T-cell (primary cell): ENCODE results near the gene CCNE1. TPM values are rescaled to one million over a fixed set of nuclear protein-coding genes. Genes with fewer than 3 reads are reported as not detected.

Experiments used
- ATAC-seq, 4 experiments: fragments of 200-7000 bp in 3 of 4; fragments of 150-1000 bp in 1 of 4; cut with Tn5 transposase; replicated peaks in 1 of 4; 1 replicate in 3 of 4; 2 replicates in 1 of 4; pipeline ENCODE4 v1.10.0; 2021; ENCODE audit warnings: moderate library complexity in 3 of 4, mild to moderate bottlenecking in 2 of 4, moderate number of reproducible peaks in 1 of 4
- CTCF ChIA-PET, 2 donors: fragments of 300-600 bp; sonication (Branson Sonifier 250); formaldehyde crosslinking; loops; one replicate each; lab custom pipeline; 2022; ENCODE audit warnings: antibody characterized with exemption in 2 of 2; lab: Charles Lee
- POLR2A ChIA-PET, 2 donors: fragments of 300-600 bp; sonication (Branson Sonifier 250); formaldehyde crosslinking; loops; one replicate each; lab custom pipeline; 2022; ENCODE audit warnings: antibody characterized with exemption in 2 of 2; lab: Charles Lee
- DNase-seq, 35 experiments: peaks; one replicate each; pipeline versions ENCODE4 v3.0.0 to v3.0.0-alpha.2; 2013 to 2023
- H3K27ac ChIP-seq: one replicate; pipeline ENCODE4 v1.5.1; 2013; ENCODE audit warnings: low read length
- H3K27me3 ChIP-seq, 2 experiments: replicated peaks in 1 of 2; 1 replicate in 1 of 2; 2 replicates in 1 of 2; pipeline versions ENCODE4 v1.6.1 to v1.7.0; 2013; ENCODE audit warnings: low read length in 1 of 2, mixed read lengths in 1 of 2; ENCODE audit not compliant: control insufficient read depth in 2 of 2, insufficient read depth in 2 of 2; ENCODE audit errors: extremely low read depth in 1 of 2
- H3K36me3 ChIP-seq, 2 donors: 1 replicate in 1 of 2; 2 replicates in 1 of 2; pipeline versions ENCODE4 v1.6.1 to v1.7.0; 2013; ENCODE audit warnings: low read length in 1 of 2; ENCODE audit not compliant: control insufficient read depth in 2 of 2, insufficient read depth in 1 of 2; ENCODE audit errors: extremely low read depth in 1 of 2
- H3K4me1 ChIP-seq, 2 experiments: 1 replicate in 1 of 2; 2 replicates in 1 of 2; pipeline versions ENCODE4 v1.6.1 to v1.7.0; 2013; ENCODE audit warnings: low read length in 2 of 2, mixed read lengths in 1 of 2; ENCODE audit not compliant: insufficient read depth in 2 of 2, control insufficient read depth in 1 of 2; ENCODE audit errors: extremely low read depth in 1 of 2
- H3K4me3 ChIP-seq, 2 donors: 1 replicate in 1 of 2; 2 replicates in 1 of 2; pipeline versions ENCODE4 v1.5.1 to v1.7.0; 2013; ENCODE audit warnings: mild to moderate bottlenecking in 2 of 2, low read length in 1 of 2, moderate library complexity in 1 of 2; ENCODE audit not compliant: control insufficient read depth in 1 of 2; ENCODE audit errors: extremely low read depth in 1 of 2
- H3K9me3 ChIP-seq: 2 replicates; pipeline ENCODE4 v1.7.0; 2013
- H3K27ac Mint-ChIP-seq, 2 donors: one replicate each; pipeline ENCODE4 v1.8.0; 2020 to 2021; ENCODE audit warnings: mild to moderate bottlenecking in 2 of 2, mixed read lengths in 2 of 2
- H3K27me3 Mint-ChIP-seq, 2 donors: one replicate each; pipeline ENCODE4 v1.8.0; 2021 to 2022; ENCODE audit warnings: mixed read lengths in 2 of 2
- H3K36me3 Mint-ChIP-seq: one replicate; pipeline ENCODE4 v1.8.0; 2021; ENCODE audit warnings: mixed read lengths
- H3K4me1 Mint-ChIP-seq, 3 donors: one replicate each; pipeline ENCODE4 v1.8.0; 2020 to 2022; ENCODE audit warnings: mixed read lengths in 3 of 3, mild to moderate bottlenecking in 1 of 3
- H3K4me3 Mint-ChIP-seq, 3 donors: one replicate each; pipeline ENCODE4 v1.8.0; 2020 to 2022; ENCODE audit warnings: mild to moderate bottlenecking in 3 of 3, mixed read lengths in 3 of 3, moderate library complexity in 3 of 3
- H3K9me3 Mint-ChIP-seq, 3 donors: one replicate each; pipeline ENCODE4 v1.8.0; 2020 to 2022; ENCODE audit warnings: mixed read lengths in 3 of 3
- WGBS: methylation state at CpG from one replicate; pipeline ENCODE4 v1.1.5; 2013; ENCODE audit warnings: missing lambda C conversion rate; ENCODE audit not compliant: insufficient coverage; 5-methylcytosine and 5-hydroxymethylcytosine counted together
- total RNA-seq, 35 experiments: library from RNA in 6 of 35; stranded (reverse) in 6 of 35; fragments of 120-200 nt in 1 of 35; gene quantifications; one replicate each; pipeline versions ENCODE4 v1.2.1 to v1.2.4 and lab custom pipeline; 2013 to 2026

CCNE1 gene
- total RNA-seq, 5 donors from 2014 or later (not counting 1 experiment from before 2014, with no cell fraction given), result 4.1 to 10.1 (median 6.0) TPM

- WGBS, result 95% methylated on average over 17 of the region's 18 CpGs
- Mint-ChIP-seq H3K4me1 (no peaks in the 10 kb centered on the region), H3K27me3 (no peaks in the 10 kb centered on the region), H3K4me3 (no peak overlapping the region), H3K36me3 (no peaks in the 10 kb centered on the region), H3K27ac (no peak overlapping the region), H3K9me3 (no peaks in the 10 kb centered on the region)
- ChIA-PET POLR2A (no interaction called here), CTCF (no interaction called here)
- no peak overlapping the region for H3K4me3 ChIP-seq
- H3K36me3 ChIP-seq, result no peaks in the 10 kb centered on the region
- DNase-seq (no peak), ATAC-seq (no peak)
- H3K4me1 ChIP-seq, result no peaks in the 10 kb centered on the region
- no peaks in the 10 kb centered on the region for H3K27me3 ChIP-seq
- no peak overlapping the region for H3K27ac ChIP-seq
- H3K9me3 ChIP-seq, result no peaks in the 10 kb centered on the region
Observed at GRCh38 chr19:29805031-29805965, 6.5 kb upstream of the CCNE1 start.

DNA sequence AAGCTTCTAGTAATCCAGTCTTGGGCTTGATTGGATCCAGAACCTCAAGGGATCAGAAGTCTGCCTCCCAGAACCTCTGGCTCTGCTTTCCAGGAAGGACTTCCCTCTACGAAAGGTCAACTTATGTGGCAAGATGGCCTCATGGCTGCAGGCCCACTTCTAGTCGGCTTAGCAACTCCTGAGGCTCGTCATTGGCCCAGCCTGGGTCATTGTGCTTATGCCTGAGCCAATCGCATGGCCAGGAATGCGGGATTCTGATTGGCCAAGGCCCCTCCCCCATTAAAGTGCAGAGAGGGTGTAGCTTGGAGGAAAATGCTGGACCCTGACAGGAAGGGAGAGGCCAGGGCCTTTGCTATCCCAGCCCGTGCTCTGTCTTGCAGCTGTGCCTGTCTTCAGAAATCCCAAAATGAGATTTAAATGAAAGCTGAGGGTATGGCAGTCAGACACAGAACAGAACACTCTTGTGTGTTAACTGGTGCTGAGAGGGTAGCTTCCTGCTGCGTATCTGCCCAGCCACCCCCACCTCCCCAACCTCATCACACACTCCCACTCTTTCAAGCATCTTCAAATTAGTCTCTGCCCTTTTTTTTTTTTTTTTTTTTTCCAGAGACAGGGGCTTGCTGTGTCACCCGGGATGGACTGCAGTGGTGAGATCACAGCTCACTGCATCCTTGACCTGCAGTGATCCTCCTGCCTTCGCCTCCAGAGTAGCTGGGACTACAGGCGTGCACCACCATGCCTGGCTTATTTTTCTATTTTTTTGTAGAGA lies 5.5 kb upstream of the CCNE1 start:
- ATAC-seq, result no peak
- no peaks in the 10 kb centered on the region for H3K27me3 Mint-ChIP-seq
- no peak for DNase-seq
- Histone ChIP-seq H3K9me3 (no peaks in the 10 kb centered on the region), H3K4me3 (no peak overlapping the region), H3K27ac (no peak overlapping the region), H3K4me1 (peaks cover 0 to 6% of the 10 kb centered on the region in 2 experiments), H3K36me3 (no peaks in the 10 kb centered on the region), H3K27me3 (no peaks in the 10 kb centered on the region)
- H3K27ac Mint-ChIP-seq, result no peak overlapping the region
- peaks cover 4 to 8% (median 7%) of the 10 kb centered on the region in 3 donors for H3K4me1 Mint-ChIP-seq
- no peaks in the 10 kb centered on the region for H3K36me3 Mint-ChIP-seq
- ChIA-PET CTCF (no interaction called here), POLR2A (interaction anchor here in 1 of 2 donors (0.5 kb wide), 1 partner anchor 38 kb away, joined by 5 read pairs; no protein-coding TSS in a partner anchor)
- 92% methylated on average over 6 of the region's 10 CpGs for WGBS
- H3K4me3 Mint-ChIP-seq, result no peak overlapping the region
- H3K9me3 Mint-ChIP-seq, result no peaks in the 10 kb centered on the region

GRCh38 chr19:29807178-29807577 lies 4.6 kb upstream of the CCNE1 start:
- H3K4me3 Mint-ChIP-seq, result no peak overlapping the region

DNA sequence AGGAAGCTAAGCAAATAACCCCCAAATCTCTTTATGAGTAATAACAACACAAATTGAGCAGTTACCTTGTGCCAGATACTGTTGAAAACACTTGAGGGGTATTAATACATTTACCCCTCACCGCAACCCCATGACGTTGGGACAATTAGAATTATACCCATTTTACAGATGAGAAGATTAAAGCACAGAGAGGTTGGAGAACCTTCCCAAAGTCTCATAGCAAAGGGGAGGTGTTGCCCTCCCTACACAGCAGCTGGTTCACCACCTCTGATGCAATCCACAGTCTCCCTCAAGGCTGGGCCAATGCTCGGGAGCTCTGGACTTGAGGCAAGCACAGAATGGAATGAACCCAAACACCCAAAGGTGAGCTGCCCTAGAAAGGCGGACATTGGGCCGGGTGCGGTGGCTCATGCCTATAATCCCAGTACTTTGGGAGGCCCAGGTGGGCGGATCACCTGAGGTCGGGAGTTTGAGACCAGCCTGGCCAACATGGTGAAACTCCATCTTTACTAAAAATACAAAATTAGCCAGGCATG lies 3.9 kb upstream of the CCNE1 start:
- H3K27ac Mint-ChIP-seq, result no peak overlapping the region
- CTCF ChIA-PET, result interaction anchor here in 1 of 2 donors (0.8 kb wide), 1 partner anchor 24 kb away, joined by 3 read pairs; no protein-coding TSS in a partner anchor
- POLR2A ChIA-PET, result no interaction called here
- no peaks in the 10 kb centered on the region for H3K36me3 ChIP-seq
- no peak overlapping the region for H3K4me3 ChIP-seq
- peaks cover 7 to 12% (median 10%) of the 10 kb centered on the region in 3 donors for H3K4me1 Mint-ChIP-seq
- no peaks in the 10 kb centered on the region for H3K36me3 Mint-ChIP-seq
- H3K27ac ChIP-seq, result no peak overlapping the region
- DNase-seq, result no peak
- no peak for ATAC-seq
- H3K27me3 ChIP-seq, result no peaks in the 10 kb centered on the region
- 83% methylated on average over 2 of the region's 8 CpGs for WGBS
- H3K9me3 Mint-ChIP-seq, result no peaks in the 10 kb centered on the region
- H3K9me3 ChIP-seq, result no peaks in the 10 kb centered on the region
- peaks cover 0 to 11% of the 10 kb centered on the region in 2 experiments for H3K4me1 ChIP-seq
- no peaks in the 10 kb centered on the region for H3K27me3 Mint-ChIP-seq
- H3K4me3 Mint-ChIP-seq, result no peak overlapping the region

More at GRCh38 chr19:29807178-29807577, 4.6 kb upstream of the CCNE1 start:
- DNase-seq (no peak), ATAC-seq (no peak)
- Histone ChIP-seq H3K4me1 (peaks cover 0 to 6% of the 10 kb centered on the region in 2 experiments), H3K27ac (no peak overlapping the region), H3K36me3 (no peaks in the 10 kb centered on the region), H3K4me3 (no peak overlapping the region), H3K9me3 (no peaks in the 10 kb centered on the region), H3K27me3 (no peaks in the 10 kb centered on the region)
- no peak overlapping the region for H3K27ac Mint-ChIP-seq
- POLR2A ChIA-PET, result no interaction called here
- H3K4me1 Mint-ChIP-seq, result peaks cover 4 to 8% (median 7%) of the 10 kb centered on the region in 3 donors
- CTCF ChIA-PET, result interaction anchor here in 1 of 2 donors (0.6 kb wide), 1 partner anchor 99 kb away, joined by 3 read pairs; no protein-coding TSS in a partner anchor
- H3K9me3 Mint-ChIP-seq, result no peaks in the 10 kb centered on the region
- H3K27me3 Mint-ChIP-seq, result no peaks in the 10 kb centered on the region
- WGBS, result 100% methylated on average over 6 of the region's 6 CpGs
- no peaks in the 10 kb centered on the region for H3K36me3 Mint-ChIP-seq

DNA sequence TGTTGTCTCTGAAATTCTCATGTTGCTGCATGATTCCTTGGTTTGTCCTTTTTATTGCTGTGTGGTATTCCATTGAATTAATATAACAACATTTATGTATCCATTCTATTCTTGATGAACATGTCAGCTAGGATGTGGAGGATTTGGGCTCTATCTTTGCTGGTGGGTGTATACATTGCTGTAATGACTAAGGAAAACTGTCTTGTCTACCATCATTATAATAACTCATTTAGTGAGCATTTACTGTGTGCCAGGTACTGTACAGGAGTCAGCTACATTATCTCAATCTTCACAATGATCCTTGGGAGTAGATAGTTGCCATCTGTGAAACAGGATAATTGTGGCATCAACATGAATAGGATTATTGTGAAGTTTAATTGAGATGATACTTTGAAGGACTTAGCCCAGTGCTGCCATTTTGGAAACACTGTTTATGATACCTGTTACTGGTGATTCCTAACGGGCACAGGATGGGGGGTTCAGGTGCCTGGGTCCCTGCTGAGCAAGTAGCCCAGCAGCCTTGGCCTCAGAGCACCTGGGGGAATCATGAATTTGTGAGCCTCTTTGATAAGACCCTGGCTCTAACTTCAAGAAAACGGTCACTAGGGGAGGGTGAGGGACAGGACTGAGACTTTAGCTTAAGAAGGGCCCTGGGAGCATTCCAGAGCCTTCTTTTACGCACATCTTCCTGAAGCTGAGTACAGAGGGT lies 1.8 kb upstream of the CCNE1 start:
- ATAC-seq (no peak), DNase-seq (no peak)
- no peaks in the 10 kb centered on the region for H3K36me3 Mint-ChIP-seq
- WGBS, result 100% methylated on average over 1 of the region's 3 CpGs
- Histone ChIP-seq H3K9me3 (no peaks in the 10 kb centered on the region), H3K4me3 (no peak overlapping the region), H3K4me1 (peaks cover 0 to 13% of the 10 kb centered on the region in 2 experiments), H3K36me3 (no peaks in the 10 kb centered on the region), H3K27ac (no peak overlapping the region), H3K27me3 (no peaks in the 10 kb centered on the region)
- POLR2A ChIA-PET, result no interaction called here
- H3K9me3 Mint-ChIP-seq, result no peaks in the 10 kb centered on the region
- H3K27ac Mint-ChIP-seq, result peak overlapping the region; percentile 50 to 59
- H3K27me3 Mint-ChIP-seq, result no peaks in the 10 kb centered on the region
- peaks cover 11 to 19% (median 14%) of the 10 kb centered on the region in 3 donors for H3K4me1 Mint-ChIP-seq
- peak overlapping the region; percentile 73 to 76 (median 73) for H3K4me3 Mint-ChIP-seq
- CTCF ChIA-PET, result interaction anchor here in 1 of 2 donors (0.6 to 1.3 kb wide), 2 partner anchors 50 to 344 kb away, joined by 3 read pairs; no protein-coding TSS in a partner anchor
